ENCODE results near the gene A3GALT2. TPM values are rescaled to one million over a fixed set of nuclear protein-coding genes. Genes with fewer than 3 reads are reported as not detected.

The A3GALT2 gene
- total RNA-seq, 3 donors from 2014 or later: not detected

GRCh38 chr1:33358114-33358794 lies 37.4 kb upstream of the A3GALT2 start:
- H3K4me3 ChIP-seq: no peak overlapping the region
- intact Hi-C loops (cut with DNase I, micrococcal nuclease): no loop called here
- no peaks in the 10 kb centered on the region for H3K36me3 ChIP-seq (ENCODE audit: low read depth)
- no peaks in the 10 kb centered on the region for H3K4me1 ChIP-seq (ENCODE audit: low read depth)
- TF ChIP-seq, protein P1, sequence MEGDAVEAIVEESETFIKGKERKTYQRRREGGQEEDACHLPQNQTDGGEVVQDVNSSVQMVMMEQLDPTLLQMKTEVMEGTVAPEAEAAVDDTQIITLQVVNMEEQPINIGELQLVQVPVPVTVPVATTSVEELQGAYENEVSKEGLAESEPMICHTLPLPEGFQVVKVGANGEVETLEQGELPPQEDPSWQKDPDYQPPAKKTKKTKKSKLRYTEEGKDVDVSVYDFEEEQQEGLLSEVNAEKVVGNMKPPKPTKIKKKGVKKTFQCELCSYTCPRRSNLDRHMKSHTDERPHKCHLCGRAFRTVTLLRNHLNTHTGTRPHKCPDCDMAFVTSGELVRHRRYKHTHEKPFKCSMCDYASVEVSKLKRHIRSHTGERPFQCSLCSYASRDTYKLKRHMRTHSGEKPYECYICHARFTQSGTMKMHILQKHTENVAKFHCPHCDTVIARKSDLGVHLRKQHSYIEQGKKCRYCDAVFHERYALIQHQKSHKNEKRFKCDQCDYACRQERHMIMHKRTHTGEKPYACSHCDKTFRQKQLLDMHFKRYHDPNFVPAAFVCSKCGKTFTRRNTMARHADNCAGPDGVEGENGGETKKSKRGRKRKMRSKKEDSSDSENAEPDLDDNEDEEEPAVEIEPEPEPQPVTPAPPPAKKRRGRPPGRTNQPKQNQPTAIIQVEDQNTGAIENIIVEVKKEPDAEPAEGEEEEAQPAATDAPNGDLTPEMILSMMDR (IDR thresholded peaks at IDR 0.05): no peak
- H3K9me3 ChIP-seq: no peaks in the 10 kb centered on the region
- DNase-seq (no peak), ATAC-seq (no peak)

DNA sequence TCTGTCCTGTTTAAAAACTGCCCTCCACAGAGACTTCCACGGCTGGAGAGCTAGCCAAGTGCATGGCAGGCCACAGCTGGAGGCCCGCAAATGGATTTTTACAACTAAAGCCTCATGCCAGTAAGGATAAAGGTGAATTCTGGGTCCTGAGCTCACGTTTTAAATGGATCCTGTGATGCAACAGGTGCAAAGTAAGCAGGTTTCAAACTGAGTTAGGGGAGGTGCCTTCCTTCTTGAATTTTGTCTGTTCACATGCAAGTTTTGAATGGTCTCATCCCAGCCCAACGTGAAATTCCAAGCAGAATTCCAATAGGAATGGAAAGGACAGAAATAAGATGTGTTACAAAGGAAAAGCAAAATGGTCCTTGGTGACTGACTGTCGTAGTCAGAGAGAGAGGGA lies 36.2 kb upstream of the A3GALT2 start:
- intact Hi-C loops (cut with DNase I, micrococcal nuclease): no loop called here
- no peaks in the 10 kb centered on the region for H3K36me3 ChIP-seq (ENCODE audit: low read depth)
- TF ChIP-seq, protein P1 (IDR thresholded peaks at IDR 0.05): no peak
- no peaks in the 10 kb centered on the region for H3K9me3 ChIP-seq
- H3K4me1 ChIP-seq (ENCODE audit: low read depth): no peaks in the 10 kb centered on the region
- DNase-seq: no peak
- H3K4me3 ChIP-seq: no peak overlapping the region
- ATAC-seq: no peak

- no peak overlapping the region for H3K4me3 ChIP-seq
- H3K36me3 ChIP-seq (ENCODE audit: low read depth): no peaks in the 10 kb centered on the region
- no peaks in the 10 kb centered on the region for H3K9me3 ChIP-seq
- ATAC-seq: no peak
- TF ChIP-seq, protein P1 (IDR thresholded peaks at IDR 0.05): no peak
- H3K4me1 ChIP-seq (ENCODE audit: low read depth): no peaks in the 10 kb centered on the region
- intact Hi-C loops (cut with DNase I, micrococcal nuclease): no loop called here
- DNase-seq: no peak
Observed at GRCh38 chr1:33354707-33355316, 33.9 kb upstream of the A3GALT2 start.

DNA sequence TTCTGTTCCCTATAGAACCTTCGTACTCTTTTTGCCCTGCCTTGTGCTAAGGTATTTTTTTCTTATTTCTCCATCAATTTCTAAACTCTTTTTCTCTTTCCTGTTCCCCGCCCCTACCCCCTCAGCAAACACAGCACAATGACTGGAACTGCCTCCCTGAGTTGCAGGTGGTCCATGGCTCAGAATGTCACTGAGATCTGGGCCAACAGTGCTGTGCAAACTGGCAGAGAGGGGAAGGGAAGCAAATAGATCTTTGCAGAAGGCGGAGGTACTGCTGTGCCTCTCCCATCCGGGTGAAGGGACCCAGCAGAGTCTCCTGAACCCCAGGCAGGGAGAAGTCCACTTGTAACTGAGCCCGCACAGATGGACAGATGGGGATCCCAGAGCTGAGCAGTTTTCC lies 32.6 kb upstream of the A3GALT2 start:
- intact Hi-C loops (cut with DNase I, micrococcal nuclease): no loop called here
- TF ChIP-seq, protein P1 (IDR thresholded peaks at IDR 0.05): no peak
- Histone ChIP-seq H3K36me3 (ENCODE audit: low read depth) (no peaks in the 10 kb centered on the region), H3K4me1 (ENCODE audit: low read depth) (peaks cover 1% of the 10 kb centered on the region), H3K9me3 (no peaks in the 10 kb centered on the region), H3K4me3 (no peak overlapping the region)
- DNase-seq: no peak
- ATAC-seq: no peak

DNA sequence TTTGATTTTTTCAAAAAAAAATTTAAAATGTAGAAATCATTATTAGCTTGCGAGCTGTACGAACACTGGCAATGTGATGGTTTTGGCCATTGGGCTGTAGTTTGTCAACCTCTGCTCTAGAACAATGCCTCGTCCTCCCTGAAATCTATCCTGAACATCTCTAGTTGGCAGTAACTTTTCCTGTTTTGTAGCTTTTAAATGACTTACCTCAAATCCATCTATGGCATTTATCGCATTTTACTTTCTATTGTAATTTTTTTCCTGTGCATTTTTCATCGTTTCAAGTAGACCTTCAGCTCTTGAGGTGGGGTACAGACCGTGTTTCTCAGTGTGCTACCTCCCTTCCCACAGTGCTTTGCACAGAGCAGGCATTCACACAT lies 30.4 kb upstream of the A3GALT2 start:
- H3K4me3 ChIP-seq: no peak overlapping the region
- ATAC-seq: no peak
- no peaks in the 10 kb centered on the region for H3K36me3 ChIP-seq (ENCODE audit: low read depth)
- peaks cover 24% of the 10 kb centered on the region for H3K4me1 ChIP-seq (ENCODE audit: low read depth)
- TF ChIP-seq, protein P1 (IDR thresholded peaks at IDR 0.05): no peak
- intact Hi-C loops (cut with DNase I, micrococcal nuclease): no loop called here
- DNase-seq: no peak
- H3K9me3 ChIP-seq: no peaks in the 10 kb centered on the region

Data from mucosa of descending colon (tissue), 3 donors.